Gastrocnemius medialis (tissue), 4 donors: ENCODE results near the gene DCTD. TPM values are rescaled to one million over a fixed set of nuclear protein-coding genes. Genes with fewer than 3 reads are reported as not detected.
A peak's percentile ranks its signal among the peaks of the same experiment; 100 is the strongest.

Experiments
- ATAC-seq, 2 donors: fragments of 150-250 bp; one replicate each; pipeline ENCODE4 v1.9.1; 2016
- DNase-seq, 2 donors: peaks; one replicate each; pipeline ENCODE4 v3.0.0-alpha.2; 2019
- H3K27ac ChIP-seq, 4 donors: fragments of 200-600 bp; sonication (generic); 1 replicate in 1 of 4; 2 replicates in 3 of 4; pipeline ENCODE4 v1.5.1; 2016 to 2018; ENCODE audit warnings: mild to moderate bottlenecking in 2 of 4, moderate library complexity in 1 of 4
- H3K27me3 ChIP-seq, 3 donors: fragments of 200-600 bp; sonication (generic) in 2 of 3; 1 replicate in 1 of 3; 2 replicates in 2 of 3; pipeline versions ENCODE4 v1.5.1 to v1.6.0; 2016 to 2019; ENCODE audit warnings: mild to moderate bottlenecking in 1 of 3, moderate library complexity in 1 of 3
- H3K36me3 ChIP-seq, 2 donors: fragments of 200-600 bp; sonication (generic) in 1 of 2; one replicate each; pipeline ENCODE4 v1.5.1; 2017 to 2018
- H3K4me1 ChIP-seq, 2 donors: fragments of 200-600 bp; sonication (generic) in 1 of 2; one replicate each; pipeline ENCODE4 v1.5.1; 2016 to 2017; ENCODE audit warnings: mild to moderate bottlenecking in 2 of 2
- H3K4me3 ChIP-seq, 4 donors: fragments of 200-600 bp; sonication (generic) in 3 of 4; 1 replicate in 1 of 4; 2 replicates in 3 of 4; pipeline ENCODE4 v1.5.1; 2016 to 2019; ENCODE audit warnings: mild to moderate bottlenecking in 2 of 4
- H3K9me3 ChIP-seq, 3 donors: fragments of 200-600 bp; sonication (generic) in 2 of 3; 1 replicate in 1 of 3; 2 replicates in 2 of 3; pipeline ENCODE4 v1.5.1; 2016 to 2019
- CTCF ChIP-seq, 5 experiments: fragments of 450-650 bp in 3 of 5; fragments of 200-600 bp in 2 of 5; sonication (generic) in 2 of 5; IDR thresholded peaks in 4 of 5; conservative IDR thresholded peaks in 1 of 5; 1 replicate in 4 of 5; 2 replicates in 1 of 5; pipeline ENCODE4 v1.5.1; 2016 to 2019; ENCODE audit warnings: antibody characterized with exemption in 5 of 5, mild to moderate bottlenecking in 3 of 5, moderate library complexity in 3 of 5
- POLR2A ChIP-seq, 2 donors: fragments of 450-650 bp; IDR thresholded peaks; one replicate each; pipeline ENCODE4 v1.6.1; 2017; ENCODE audit warnings: antibody characterized with exemption in 2 of 2, mild to moderate bottlenecking in 2 of 2, moderate library complexity in 2 of 2
- in situ Hi-C, 4 donors: fragments of 200-750 bp; cut with MboI; loops; one replicate each; pipeline versions ENCODE4 v1.15.0 to v1.8.0; 2017; ENCODE audit warnings: low sequenced_read_pairs in 4 of 4
- intact Hi-C: fragments of 100-400 bp; cut with DNase I; formaldehyde crosslinking; loops from one replicate; pipeline ENCODE4 v1.15.1; 2023; ENCODE audit warnings: low total_unique reads
- total RNA-seq, 4 donors: library from RNA; depleted of rRNA; stranded (reverse); fragments of >200 nt; gene quantifications; one replicate each; pipeline versions ENCODE4 v1.1.0 to v1.2.3, GENCODE V29; 2016

DCTD gene
- total RNA-seq, 4 donors from 2014 or later, result 32.2 to 48.2 (median 39.1) TPM

GRCh38 chr4:182884040-182884439, 33.1 kb downstream of the DCTD start:
- Histone ChIP-seq H3K27ac (no peak overlapping the region), H3K4me3 (no peak overlapping the region), H3K9me3 (no peaks in the 10 kb centered on the region), H3K27me3 (no peaks in the 10 kb centered on the region), H3K4me1 (peaks cover 0 to 5% of the 10 kb centered on the region in 2 donors), H3K36me3 (peaks cover 0 to 31% of the 10 kb centered on the region in 2 donors)
- intact Hi-C loops (no loop called here), in situ Hi-C loops (no loop called here)
- ATAC-seq, result no peak
- TF ChIP-seq POLR2A (IDR thresholded peaks at IDR 0.05) (no peak), CTCF (IDR thresholded peaks at IDR 0.05 in 4 of 5, conservative IDR thresholded peaks at IDR 0.05 in 1 of 5) (no peak)
- DNase-seq, result no peak

GRCh38 chr4:182883351-182883750, 33.8 kb downstream of the DCTD start:
- H3K27ac ChIP-seq, result no peak overlapping the region
- no peak for TF ChIP-seq CTCF (IDR thresholded peaks at IDR 0.05 in 4 of 5, conservative IDR thresholded peaks at IDR 0.05 in 1 of 5)
- DNase-seq, result no peak
- intact Hi-C loops (no loop called here), in situ Hi-C loops (no loop called here)
- ATAC-seq, result no peak
- no peak overlapping the region for H3K4me3 ChIP-seq
- peaks cover 0 to 26% of the 10 kb centered on the region in 2 donors for H3K36me3 ChIP-seq
- H3K4me1 ChIP-seq, result peaks cover 0 to 5% of the 10 kb centered on the region in 2 donors
- H3K27me3 ChIP-seq, result no peaks in the 10 kb centered on the region
- no peaks in the 10 kb centered on the region for H3K9me3 ChIP-seq

- intact Hi-C loops, result no loop called here
Observed at GRCh38 chr4:182881914-182882313, 35.3 kb downstream of the DCTD start.

GRCh38 chr4:182880387-182881356, 36.5 kb downstream of the DCTD start:
- TF ChIP-seq POLR2A (IDR thresholded peaks at IDR 0.05) (no peak), CTCF (IDR thresholded peaks at IDR 0.05 in 4 of 5, conservative IDR thresholded peaks at IDR 0.05 in 1 of 5) (no peak)
- peak in 1 of 2 donors; percentile 18 for DNase-seq
- H3K36me3 ChIP-seq, result peaks cover 0 to 17% of the 10 kb centered on the region in 2 donors
- H3K4me1 ChIP-seq, result peaks cover 0 to 5% of the 10 kb centered on the region in 2 donors
- H3K27ac ChIP-seq, result no peak overlapping the region
- no peaks in the 10 kb centered on the region for H3K27me3 ChIP-seq
- intact Hi-C loops, result no loop called here
- no peaks in the 10 kb centered on the region for H3K9me3 ChIP-seq
- ATAC-seq, result peak in 1 of 2 donors; percentile 33
- in situ Hi-C loops, result no loop called here
- H3K4me3 ChIP-seq, result peak overlapping the region in 2 of 4 donors; percentile 19 to 28

More at GRCh38 chr4:182881914-182882313, 35.3 kb downstream of the DCTD start:
- no peak for ATAC-seq
- H3K4me3 ChIP-seq, result no peak overlapping the region
- no peak overlapping the region for H3K27ac ChIP-seq
- peaks cover 0 to 5% of the 10 kb centered on the region in 2 donors for H3K4me1 ChIP-seq
- no peaks in the 10 kb centered on the region for H3K9me3 ChIP-seq
- peaks cover 0 to 21% of the 10 kb centered on the region in 2 donors for H3K36me3 ChIP-seq
- H3K27me3 ChIP-seq, result no peaks in the 10 kb centered on the region
- in situ Hi-C loops, result no loop called here
- TF ChIP-seq CTCF (IDR thresholded peaks at IDR 0.05 in 4 of 5, conservative IDR thresholded peaks at IDR 0.05 in 1 of 5) (no peak), POLR2A (IDR thresholded peaks at IDR 0.05) (no peak)
- DNase-seq, result no peak
